Subcutaneous adipose tissue (tissue), 4 donors: ENCODE results near the gene TMEM176B. TPM values are rescaled to one million over a fixed set of nuclear protein-coding genes. Genes with fewer than 3 reads are reported as not detected.

ENCODE experiments used
- total RNA-seq, 4 donors: library from RNA; depleted of rRNA; stranded (reverse); fragments of >200 nt; gene quantifications; one replicate each; pipeline ENCODE4 v1.1.0, GENCODE V29; 2016
- TF ChIP-seq, protein P1 (sequence below): fragments of 450-650 bp; IDR thresholded peaks from one replicate; pipeline ENCODE4 v1.5.1; 2016; ENCODE audit warnings: low read depth, mild to moderate bottlenecking, control low read depth, antibody characterized with exemption, moderate library complexity

Gene TMEM176B
- total RNA-seq, 4 donors from 2014 or later = 11.3 to 43.0 (median 26.0) TPM

DNA sequence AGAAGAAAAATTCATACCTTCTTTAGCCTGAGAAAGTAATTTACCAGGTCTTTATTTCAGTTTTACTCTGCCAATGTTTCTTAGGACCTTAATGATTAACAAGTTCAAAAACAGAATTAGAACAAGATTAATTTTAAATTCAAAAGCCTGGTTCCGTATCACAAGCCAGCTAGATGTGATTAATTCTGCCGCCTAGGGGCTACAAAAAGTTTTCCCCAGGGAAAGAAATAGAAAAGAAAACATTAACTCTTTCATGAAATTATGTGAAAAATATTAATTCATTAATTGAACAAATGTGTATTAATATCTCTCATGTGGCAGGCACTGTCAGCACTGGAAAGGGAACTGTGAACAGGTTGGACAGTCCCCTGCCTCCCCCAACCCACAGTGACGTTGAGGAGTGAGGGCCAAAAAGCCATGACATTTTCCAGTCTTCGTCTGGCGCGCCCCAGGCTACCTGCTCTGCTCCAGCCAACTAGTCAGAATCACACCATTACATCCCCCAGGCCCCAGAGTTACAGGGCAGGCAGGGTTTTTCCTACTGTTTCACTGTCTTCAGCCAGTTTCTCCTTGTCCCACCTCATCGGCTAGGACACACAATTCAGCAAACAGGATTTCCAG is 20.5 kb upstream of the TMEM176B start:
- TF ChIP-seq, protein P1, sequence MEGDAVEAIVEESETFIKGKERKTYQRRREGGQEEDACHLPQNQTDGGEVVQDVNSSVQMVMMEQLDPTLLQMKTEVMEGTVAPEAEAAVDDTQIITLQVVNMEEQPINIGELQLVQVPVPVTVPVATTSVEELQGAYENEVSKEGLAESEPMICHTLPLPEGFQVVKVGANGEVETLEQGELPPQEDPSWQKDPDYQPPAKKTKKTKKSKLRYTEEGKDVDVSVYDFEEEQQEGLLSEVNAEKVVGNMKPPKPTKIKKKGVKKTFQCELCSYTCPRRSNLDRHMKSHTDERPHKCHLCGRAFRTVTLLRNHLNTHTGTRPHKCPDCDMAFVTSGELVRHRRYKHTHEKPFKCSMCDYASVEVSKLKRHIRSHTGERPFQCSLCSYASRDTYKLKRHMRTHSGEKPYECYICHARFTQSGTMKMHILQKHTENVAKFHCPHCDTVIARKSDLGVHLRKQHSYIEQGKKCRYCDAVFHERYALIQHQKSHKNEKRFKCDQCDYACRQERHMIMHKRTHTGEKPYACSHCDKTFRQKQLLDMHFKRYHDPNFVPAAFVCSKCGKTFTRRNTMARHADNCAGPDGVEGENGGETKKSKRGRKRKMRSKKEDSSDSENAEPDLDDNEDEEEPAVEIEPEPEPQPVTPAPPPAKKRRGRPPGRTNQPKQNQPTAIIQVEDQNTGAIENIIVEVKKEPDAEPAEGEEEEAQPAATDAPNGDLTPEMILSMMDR = no peak

DNA sequence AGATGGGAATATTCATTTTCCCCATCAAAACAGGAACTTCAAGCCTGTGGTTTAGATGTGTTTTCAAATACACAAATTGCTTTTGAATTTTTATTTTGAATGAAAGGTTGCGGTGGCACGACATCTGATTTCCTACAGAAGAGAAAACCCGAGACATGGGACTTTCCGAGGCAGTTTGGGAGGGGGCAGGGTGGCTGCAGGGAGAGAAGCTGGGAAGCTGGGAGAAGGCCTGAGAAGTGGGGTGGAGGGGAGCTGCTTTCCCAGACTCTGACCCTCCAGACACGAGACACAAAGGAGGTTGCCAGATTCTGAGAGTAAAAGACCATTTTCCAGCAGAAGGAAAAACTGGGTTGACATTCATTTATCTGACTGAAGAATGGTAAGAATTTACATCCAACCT is 20.0 kb upstream of the TMEM176B start:
- TF ChIP-seq, protein P1 = no peak

DNA sequence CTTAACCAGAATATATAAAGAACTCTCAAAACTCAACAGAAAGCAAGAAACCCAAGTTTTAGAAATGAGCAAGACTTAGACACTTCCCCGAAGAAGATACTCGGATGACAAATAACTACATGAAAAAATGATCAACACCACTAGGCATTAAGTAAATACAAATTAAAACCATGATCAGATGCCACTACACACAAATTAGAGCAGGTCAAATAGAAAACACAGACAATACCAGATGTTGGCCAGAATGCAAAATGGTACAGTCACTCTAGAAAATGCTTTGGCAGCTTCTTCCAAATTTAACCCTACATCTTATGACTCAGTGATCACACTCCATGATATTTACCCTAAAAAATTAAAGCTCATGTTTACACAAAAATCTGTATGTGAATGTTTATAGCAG is 18.8 kb upstream of the TMEM176B start:
- TF ChIP-seq, protein P1 = no peak

DNA sequence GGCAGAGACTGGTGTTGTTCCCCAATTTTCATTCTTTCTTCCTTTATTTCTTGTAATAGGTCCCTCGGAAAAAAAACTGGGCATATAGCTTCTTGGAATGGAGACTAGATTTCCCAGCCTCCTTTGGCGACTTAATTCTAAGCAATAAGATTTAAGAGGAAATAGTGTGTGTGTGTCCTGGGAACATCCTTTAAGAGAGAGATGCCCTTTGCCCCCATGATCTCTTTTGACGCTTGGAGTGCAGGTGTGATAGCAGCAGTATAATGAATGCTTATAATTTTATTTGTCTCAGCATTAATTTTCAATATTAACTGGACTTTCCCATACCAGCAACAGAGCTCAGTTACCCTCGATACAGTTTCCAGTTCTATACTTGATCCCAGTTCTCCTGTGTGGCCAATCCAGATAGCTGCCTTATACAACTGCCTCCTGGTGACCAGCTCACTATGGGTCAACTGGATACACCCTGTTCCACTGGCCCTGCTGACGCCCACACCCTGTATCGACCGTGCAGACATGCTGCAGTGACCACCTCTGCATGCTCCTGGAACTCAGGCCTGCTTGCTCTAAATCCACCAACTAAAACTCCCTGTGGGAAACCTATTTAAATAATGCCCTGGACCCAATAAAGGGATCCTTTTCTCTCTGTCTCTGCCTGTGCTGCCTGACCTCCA is 14.3 kb upstream of the TMEM176B start:
- TF ChIP-seq, protein P1 = no peak

- TF ChIP-seq, protein P1 = no peak
Measured at GRCh38 chr7:150806863-150807262, 6.7 kb upstream of the TMEM176B start.

DNA sequence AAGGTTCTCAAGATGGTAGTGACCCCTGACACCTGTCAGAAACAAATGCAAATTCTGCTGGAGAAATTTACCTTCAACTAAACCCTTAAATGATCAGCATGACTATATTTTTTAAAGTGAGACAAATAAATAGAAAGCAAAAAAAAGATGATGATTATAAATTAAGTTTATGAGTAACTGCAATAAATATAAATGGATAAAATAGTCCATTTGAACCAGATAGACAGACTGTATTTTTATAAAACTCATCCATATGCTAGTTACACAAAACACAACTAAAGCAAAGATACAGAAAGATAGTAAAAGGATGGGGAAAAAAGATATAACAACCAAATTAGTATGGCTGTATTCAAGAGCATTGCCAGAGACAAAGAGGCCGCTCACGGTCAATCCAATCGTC is 6.3 kb upstream of the TMEM176B start:
- TF ChIP-seq, protein P1 = no peak

DNA sequence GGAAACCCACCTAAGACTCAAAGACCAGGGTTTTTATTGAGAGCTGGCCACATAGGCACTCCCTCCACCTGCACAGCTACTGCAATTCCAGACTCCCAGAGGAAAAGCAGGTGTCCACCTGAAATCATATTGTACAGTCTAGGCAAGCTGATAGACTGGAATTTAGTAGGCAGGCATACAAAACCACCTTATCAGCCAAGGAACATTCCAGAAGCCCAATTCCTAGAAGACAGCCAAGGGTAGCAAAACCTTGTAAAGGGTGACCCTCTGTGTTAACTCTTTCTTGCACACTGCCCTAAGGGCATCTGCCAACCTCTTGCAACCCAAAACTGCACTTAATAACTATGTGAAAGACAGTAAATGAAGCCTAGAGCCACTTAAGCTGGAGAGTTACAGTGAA is 5.7 kb upstream of the TMEM176B start:
- TF ChIP-seq, protein P1 = no peak
